K562 (cell line): ENCODE results near the gene ADGRG4. TPM values are rescaled to one million over a fixed set of nuclear protein-coding genes. Genes with fewer than 3 reads are reported as not detected.
A peak's percentile ranks its signal among the peaks of the same experiment; 100 is the strongest.

Source experiments
- ATAC-seq: fragments of 200-7000 bp; cut with Tn5 transposase; 3 replicates; pipeline ENCODE4 v1.9.1; 2020; ENCODE audit warnings: moderate library complexity
- BruUV-seq: library from RNA; stranded (reverse); fragments of 400-500 nt; replicated peaks from 2 replicates; lab custom pipeline; 2021; lab: Mats Ljungman, UMichigan
- CTCF ChIA-PET: fragments of 300-600 bp; formaldehyde crosslinking; extraction: SDS; loops from one replicate; lab custom pipeline; 2021; ENCODE audit warnings: low intra/inter-chr PET ratio; lab: Yijun Ruan, JAX
- POLR2A ChIA-PET: fragments of 300-600, 350-650 bp; sonication (Branson Sonifier 250); formaldehyde crosslinking; extraction: SDS; loops from one replicate; lab custom pipeline; 2021; ENCODE audit warnings: antibody characterized with exemption, inconsistent platforms; lab: Yijun Ruan, JAX
- DNase-seq, 4 experiments: peaks; one replicate each; pipeline versions ENCODE4 v3.0.0 to v3.0.0-alpha.2; 2011 to 2018; ENCODE audit warnings: low spot score in 3 of 4, mixed read lengths in 3 of 4; ENCODE audit errors: extremely low read depth in 1 of 4
- FAIRE-seq: peaks from 2 replicates; lab custom pipeline; 2011; peaks lifted over from hg19 to GRCh38; lab: Jason Lieb, UNC
- H2AFZ ChIP-seq: 2 replicates; pipeline ENCODE4 v1.6.0; 2011; ENCODE audit warnings: low read depth, low read length, control low read depth, inconsistent platforms
- H3K27ac ChIP-seq: fragments of 200-600 bp; 3 replicates; pipeline ENCODE4 v1.8.0; 2011; ENCODE audit warnings: low read depth, mild to moderate bottlenecking, control low read depth, inconsistent platforms, low read length, moderate library complexity, mixed read lengths; ENCODE audit errors: extremely low read depth
- H3K27me3 ChIP-seq, 2 experiments: fragments of 300-600 bp in 1 of 2; 2 replicates in 1 of 2; 3 replicates in 1 of 2; pipeline versions ENCODE4 v1.6.0 to v1.8.0; 2011; ENCODE audit warnings: inconsistent platforms in 2 of 2, low read length in 2 of 2, mild to moderate bottlenecking in 1 of 2, mixed read lengths in 1 of 2, moderate library complexity in 1 of 2; ENCODE audit not compliant: control insufficient read depth in 2 of 2, insufficient read depth in 2 of 2
- H3K36me3 ChIP-seq: fragments of 300-600 bp; 3 replicates; pipeline ENCODE4 v1.8.0; 2011; ENCODE audit warnings: mild to moderate bottlenecking, low read length, inconsistent platforms; ENCODE audit not compliant: control insufficient read depth, insufficient read depth
- H3K4me1 ChIP-seq, 2 experiments: fragments of 200-600 bp in 1 of 2; replicated peaks in 1 of 2; 2 replicates in 1 of 2; 3 replicates in 1 of 2; pipeline versions ENCODE4 v1.5.1 to v1.8.0; 2011; ENCODE audit warnings: inconsistent platforms in 2 of 2, low read length in 2 of 2, mild to moderate bottlenecking in 1 of 2, mixed read lengths in 1 of 2, moderate library complexity in 1 of 2; ENCODE audit not compliant: control insufficient read depth in 2 of 2, insufficient read depth in 2 of 2
- H3K4me2 ChIP-seq: 2 replicates; pipeline ENCODE4 v1.6.1; 2011; ENCODE audit warnings: low read length, control low read depth, inconsistent platforms, mixed read lengths; ENCODE audit not compliant: insufficient read depth
- H3K4me3 ChIP-seq: fragments of 200-600 bp; sonication (generic), shearing (Covaris generic); 2 replicates; pipeline ENCODE4 v1.5.1; 2016; ENCODE audit warnings: control low read depth, inconsistent platforms
- H3K79me2 ChIP-seq: fragments of 200-600 bp; 3 replicates; pipeline ENCODE4 v1.8.0; 2011; ENCODE audit warnings: low read length, inconsistent platforms; ENCODE audit not compliant: control insufficient read depth, insufficient read depth
- H3K9ac ChIP-seq, 2 experiments: 2 replicates each; pipeline versions ENCODE4 v1.6.0 to v1.6.1; 2011; ENCODE audit warnings: low read depth in 2 of 2, low read length in 2 of 2, control low read depth in 1 of 2, inconsistent platforms in 1 of 2, mild to moderate bottlenecking in 1 of 2, mixed read lengths in 1 of 2; ENCODE audit not compliant: insufficient read depth in 1 of 2
- H3K9me1 ChIP-seq: one replicate; pipeline ENCODE4 v1.6.0; 2011; ENCODE audit warnings: inconsistent platforms, mild to moderate bottlenecking, low read length, moderate library complexity; ENCODE audit not compliant: control insufficient read depth, insufficient read depth
- H3K9me3 ChIP-seq: replicated peaks from 2 replicates; pipeline ENCODE4 v1.5.1; 2011; ENCODE audit warnings: low read depth, low read length, inconsistent platforms; ENCODE audit not compliant: control insufficient read depth, insufficient read depth
- H4K20me1 ChIP-seq: replicated peaks from 2 replicates; pipeline ENCODE4 v1.6.1; 2011; ENCODE audit warnings: low read length, inconsistent platforms, mixed read lengths; ENCODE audit not compliant: control insufficient read depth, insufficient read depth
- BMI1 ChIP-seq: fragments of 150-350 bp; IDR thresholded peaks from 2 replicates; pipeline ENCODE4 v1.6.1; 2014; ENCODE audit warnings: low read length
- FOXA1 ChIP-seq: fragments of 450-650 bp; IDR thresholded peaks from 2 replicates; pipeline ENCODE4 v1.6.1; 2016; ENCODE audit warnings: mild to moderate bottlenecking, borderline replicate concordance
- MAFF ChIP-seq: IDR thresholded peaks from 2 replicates; pipeline ENCODE4 v1.6.1; 2012; ENCODE audit warnings: low read length, improper control_type of control experiment
- MBD1 ChIP-seq: fragments of 250-450 bp; sonication (Bioruptor Pico); IDR thresholded peaks from 2 replicates; pipeline ENCODE4 v1.8.0; 2022; ENCODE audit warnings: inconsistent platforms
- MCM3 ChIP-seq: fragments of 450-650 bp; IDR thresholded peaks from 2 replicates; pipeline ENCODE4 v1.6.1; 2016
- MECOM ChIP-seq: fragments of 250-450 bp; sonication (Bioruptor Pico); IDR thresholded peaks from 2 replicates; pipeline ENCODE4 v1.8.0; 2022; ENCODE audit warnings: inconsistent platforms
- MED1 ChIP-seq: sonication (generic); formaldehyde crosslinking; IDR thresholded peaks from 2 replicates; pipeline ENCODE4 v1.8.1; 2023; ENCODE audit warnings: missing genetic modification reagents, borderline replicate concordance
- MEIS2 ChIP-seq: fragments of 450-650 bp; IDR thresholded peaks from 2 replicates; pipeline ENCODE4 v1.6.1; 2014; ENCODE audit warnings: mild to moderate bottlenecking; ENCODE audit not compliant: partially characterized antibody
- MTA3 ChIP-seq: fragments of 450-650 bp; formaldehyde crosslinking; IDR thresholded peaks from 2 replicates; pipeline ENCODE4 v1.6.1; 2017; ENCODE audit warnings: mild to moderate bottlenecking, borderline replicate concordance
- PHF8 ChIP-seq: fragments of 200-600 bp; sonication (generic); IDR thresholded peaks from 2 replicates; pipeline ENCODE4 v1.6.1; 2012; ENCODE audit warnings: mixed run types, mild to moderate bottlenecking, inconsistent platforms, low read length, moderate library complexity, borderline replicate concordance
- PTBP1 ChIP-seq: fragments of 200-400 bp; formaldehyde crosslinking; IDR thresholded peaks from 2 replicates; pipeline ENCODE4 v1.6.1; 2017; ENCODE audit warnings: low read depth, low read length
- RAD21 ChIP-seq, 2 experiments: fragments of 250-450 bp in 1 of 2; fragments of 450-650 bp in 1 of 2; sonication (Bioruptor Pico) in 1 of 2; formaldehyde crosslinking in 1 of 2; IDR thresholded peaks in 1 of 2; conservative IDR thresholded peaks in 1 of 2; 2 replicates each; pipeline versions ENCODE4 v1.4.0 to v1.8.0; 2020 to 2022; ENCODE audit warnings: mild to moderate bottlenecking in 2 of 2, moderate library complexity in 1 of 2
- ZNF316 ChIP-seq: fragments of 450-650 bp; IDR thresholded peaks from 2 replicates; pipeline ENCODE4 v1.6.1; 2016
- ZNF445 ChIP-seq: fragments of 250-450 bp; sonication (Bioruptor Pico); IDR thresholded peaks from 2 replicates; pipeline ENCODE4 v1.4.0; 2020; ENCODE audit warnings: low read depth, mild to moderate bottlenecking, moderate library complexity
- WGBS: fragments of 100-300 bp; shearing (Covaris generic); methylation state at CpG from one replicate; pipeline ENCODE4 v1.1.6; 2016; ENCODE audit warnings: low coverage, mixed read lengths; ENCODE audit not compliant: insufficient coverage; ENCODE audit errors: missing lambda C conversion rate; 5-methylcytosine and 5-hydroxymethylcytosine counted together
- in situ Hi-C: fragments of 300-500 bp; cut with MboI; formaldehyde crosslinking; loops from 4 replicates; pipeline ENCODE4 v1.15.0; 2018; ENCODE audit warnings: inconsistent platforms, mixed read lengths
- intact Hi-C: fragments of 100-400 bp; cut with micrococcal nuclease; formaldehyde crosslinking; loops from 2 replicates; pipeline ENCODE4 v1.14.2; 2022
- polyA plus RNA-seq, 8 experiments: library from polyadenylated mRNA; depleted of rRNA in 4 of 8; stranded (reverse) in 5 of 8; unstranded in 3 of 8; fragments of >200 nt; fragmentation: Nextera tagmentation in 2 of 8; fragmentation: Illumina TruSeq in 1 of 8; extraction: Ambion mirVana in 2 of 8; extraction: Trizol in 1 of 8; gene quantifications; 2 replicates each; pipeline versions ENCODE4 v1.2.1 to v1.2.3, GENCODE V29; 2011 to 2014; ENCODE audit warnings: inconsistent platforms in 1 of 8, missing spikeins in 1 of 8
- total RNA-seq, 7 experiments: library from RNA; depleted of rRNA in 6 of 7; stranded (reverse); fragments of >200 nt in 6 of 7; fragmentation: Illumina TruSeq in 2 of 7; extraction: Trizol in 2 of 7; gene quantifications; 2 replicates each; pipeline versions ENCODE4 v1.2.1 to v1.2.3, GENCODE V29; 2011 to 2021; ENCODE audit warnings: low replicate concordance in 1 of 7

The ADGRG4 gene
- total and polyA plus RNA-seq, 9 of the 15 experiments (the other 6 are each of a cell fraction or from before 2014, with no cell fraction given), result not detected

- POLR2A ChIA-PET, result no interaction called here
Measured at GRCh38 chrX:136395271-136395670, 94.5 kb downstream of the ADGRG4 start.

More at GRCh38 chrX:136395271-136395670, 94.5 kb downstream of the ADGRG4 start:
- no peak overlapping the region for H3K9ac ChIP-seq
- in situ Hi-C loops (no loop called here), intact Hi-C loops (no loop called here)
- WGBS, result 0% methylated on average over 3 of the region's 3 CpGs
- H3K27me3 ChIP-seq, result no peaks in the 10 kb centered on the region
- TF ChIP-seq MTA3, result no peak
- peak; percentile 39; the same call in 1 of the 2 replicates for TF ChIP-seq ZNF316
- TF ChIP-seq MAFF, result 0 out of 2 replicates have a peak, but pooled peaks have one; percentile 10
- TF ChIP-seq MEIS2, result no peak
- TF ChIP-seq RAD21 (CRISPR knock-in tag; conservative IDR thresholded peaks at IDR 0.05 in 1 of 2, IDR thresholded peaks at IDR 0.05 in 1 of 2), result no peak
- TF ChIP-seq BMI1, result no peak
- no peak for TF ChIP-seq PTBP1
- no peak for TF ChIP-seq MED1 (CRISPR knock-in tag)
- no peak for TF ChIP-seq MBD1 (CRISPR knock-in tag)
- TF ChIP-seq FOXA1, result no peak
- TF ChIP-seq MCM3, result no peak
- TF ChIP-seq ZNF445, result no peak
- no peak for TF ChIP-seq MECOM (CRISPR knock-in tag)
- no peak for TF ChIP-seq PHF8
- no peak overlapping the region for H2AFZ ChIP-seq
- no peaks in the 10 kb centered on the region for H3K9me3 ChIP-seq
- FAIRE-seq (no peak), DNase-seq (no peak), ATAC-seq (no peak)
- no peaks in the 10 kb centered on the region for H3K4me1 ChIP-seq
- CTCF ChIA-PET, result no interaction called here
- H3K36me3 ChIP-seq, result no peaks in the 10 kb centered on the region
- no peaks in the 10 kb centered on the region for H3K9me1 ChIP-seq
- H3K4me3 ChIP-seq, result no peak overlapping the region
- BruUV-seq, result no TSS peak
- no peaks in the 10 kb centered on the region for H4K20me1 ChIP-seq
- H3K27ac ChIP-seq, result no peak overlapping the region
- no peaks in the 10 kb centered on the region for H3K79me2 ChIP-seq
- no peak overlapping the region for H3K4me2 ChIP-seq
